Endothelial cell (in vitro differentiated cells): ENCODE data around the gene TSSK6. TPM values are rescaled to one million over a fixed set of nuclear protein-coding genes. Genes with fewer than 3 reads are reported as not detected.
A peak's percentile ranks its signal among the peaks of the same experiment; 100 is the strongest.

Source experiments
- DNase-seq: peaks from one replicate; pipeline ENCODE4 v3.0.0; 2021; ENCODE audit warnings: low spot score
- H3K27ac Mint-ChIP-seq: one replicate; pipeline ENCODE4 v1.8.0; 2021; ENCODE audit warnings: mixed read lengths, inconsistent platforms; ENCODE audit not compliant: unreplicated experiment
- H3K27me3 Mint-ChIP-seq: one replicate; pipeline ENCODE4 v1.8.0; 2021; ENCODE audit warnings: mild to moderate bottlenecking, moderate library complexity, mixed read lengths, inconsistent platforms; ENCODE audit not compliant: unreplicated experiment
- H3K36me3 Mint-ChIP-seq: one replicate; pipeline ENCODE4 v1.8.0; 2021; ENCODE audit warnings: mild to moderate bottlenecking, low read depth, mixed read lengths, inconsistent platforms; ENCODE audit not compliant: unreplicated experiment
- H3K4me1 Mint-ChIP-seq: one replicate; pipeline ENCODE4 v1.8.0; 2021; ENCODE audit warnings: mild to moderate bottlenecking, mixed read lengths, inconsistent platforms; ENCODE audit not compliant: unreplicated experiment
- H3K4me3 Mint-ChIP-seq: one replicate; pipeline ENCODE4 v1.8.0; 2021; ENCODE audit warnings: mild to moderate bottlenecking, mixed read lengths, inconsistent platforms; ENCODE audit not compliant: unreplicated experiment
- H3K9me3 Mint-ChIP-seq: one replicate; pipeline ENCODE4 v1.8.0; 2021; ENCODE audit warnings: mixed read lengths, inconsistent platforms; ENCODE audit not compliant: unreplicated experiment
- total RNA-seq: library from RNA; stranded (reverse); fragmentation: NEBNext Ultra II Directional; extraction: Animal tissue kit (Norgen Biotek cat#: 25700); gene quantifications from one replicate; pipeline ENCODE4 v1.2.1, GENCODE V29; 2021; ENCODE audit not compliant: unreplicated experiment
- TF ChIP-seq, protein P1 (sequence below): fragments of 200-600 bp; sonication (generic); IDR thresholded peaks from one replicate; pipeline ENCODE4 v1.5.0; 2021; ENCODE audit warnings: antibody characterized with exemption; ENCODE audit not compliant: unreplicated experiment

Gene TSSK6
- total RNA-seq, 1 donor from 2014 or later: 2.7 TPM

GRCh38 chr19:19538061-19538784 is 22.9 kb upstream of the TSSK6 start, which contains the start of gene CILP2:
Gene CILP2 (plus strand): TSS chr19:19538265. CDS start chr19:19538350, 85 bp downstream.
- no peaks in the 10 kb centered on the region for H3K9me3 Mint-ChIP-seq
- H3K36me3 Mint-ChIP-seq: peaks cover 12% of the 10 kb centered on the region
- peaks cover 22% of the 10 kb centered on the region for H3K27me3 Mint-ChIP-seq
- no peaks in the 10 kb centered on the region for H3K4me1 Mint-ChIP-seq
- peak within 1 kb of the TSS; percentile 37 for H3K4me3 Mint-ChIP-seq
- peak; percentile 57 for DNase-seq
- TF ChIP-seq, protein P1, sequence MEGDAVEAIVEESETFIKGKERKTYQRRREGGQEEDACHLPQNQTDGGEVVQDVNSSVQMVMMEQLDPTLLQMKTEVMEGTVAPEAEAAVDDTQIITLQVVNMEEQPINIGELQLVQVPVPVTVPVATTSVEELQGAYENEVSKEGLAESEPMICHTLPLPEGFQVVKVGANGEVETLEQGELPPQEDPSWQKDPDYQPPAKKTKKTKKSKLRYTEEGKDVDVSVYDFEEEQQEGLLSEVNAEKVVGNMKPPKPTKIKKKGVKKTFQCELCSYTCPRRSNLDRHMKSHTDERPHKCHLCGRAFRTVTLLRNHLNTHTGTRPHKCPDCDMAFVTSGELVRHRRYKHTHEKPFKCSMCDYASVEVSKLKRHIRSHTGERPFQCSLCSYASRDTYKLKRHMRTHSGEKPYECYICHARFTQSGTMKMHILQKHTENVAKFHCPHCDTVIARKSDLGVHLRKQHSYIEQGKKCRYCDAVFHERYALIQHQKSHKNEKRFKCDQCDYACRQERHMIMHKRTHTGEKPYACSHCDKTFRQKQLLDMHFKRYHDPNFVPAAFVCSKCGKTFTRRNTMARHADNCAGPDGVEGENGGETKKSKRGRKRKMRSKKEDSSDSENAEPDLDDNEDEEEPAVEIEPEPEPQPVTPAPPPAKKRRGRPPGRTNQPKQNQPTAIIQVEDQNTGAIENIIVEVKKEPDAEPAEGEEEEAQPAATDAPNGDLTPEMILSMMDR: no peak
- no peak within 1 kb of the TSS for H3K27ac Mint-ChIP-seq

DNA sequence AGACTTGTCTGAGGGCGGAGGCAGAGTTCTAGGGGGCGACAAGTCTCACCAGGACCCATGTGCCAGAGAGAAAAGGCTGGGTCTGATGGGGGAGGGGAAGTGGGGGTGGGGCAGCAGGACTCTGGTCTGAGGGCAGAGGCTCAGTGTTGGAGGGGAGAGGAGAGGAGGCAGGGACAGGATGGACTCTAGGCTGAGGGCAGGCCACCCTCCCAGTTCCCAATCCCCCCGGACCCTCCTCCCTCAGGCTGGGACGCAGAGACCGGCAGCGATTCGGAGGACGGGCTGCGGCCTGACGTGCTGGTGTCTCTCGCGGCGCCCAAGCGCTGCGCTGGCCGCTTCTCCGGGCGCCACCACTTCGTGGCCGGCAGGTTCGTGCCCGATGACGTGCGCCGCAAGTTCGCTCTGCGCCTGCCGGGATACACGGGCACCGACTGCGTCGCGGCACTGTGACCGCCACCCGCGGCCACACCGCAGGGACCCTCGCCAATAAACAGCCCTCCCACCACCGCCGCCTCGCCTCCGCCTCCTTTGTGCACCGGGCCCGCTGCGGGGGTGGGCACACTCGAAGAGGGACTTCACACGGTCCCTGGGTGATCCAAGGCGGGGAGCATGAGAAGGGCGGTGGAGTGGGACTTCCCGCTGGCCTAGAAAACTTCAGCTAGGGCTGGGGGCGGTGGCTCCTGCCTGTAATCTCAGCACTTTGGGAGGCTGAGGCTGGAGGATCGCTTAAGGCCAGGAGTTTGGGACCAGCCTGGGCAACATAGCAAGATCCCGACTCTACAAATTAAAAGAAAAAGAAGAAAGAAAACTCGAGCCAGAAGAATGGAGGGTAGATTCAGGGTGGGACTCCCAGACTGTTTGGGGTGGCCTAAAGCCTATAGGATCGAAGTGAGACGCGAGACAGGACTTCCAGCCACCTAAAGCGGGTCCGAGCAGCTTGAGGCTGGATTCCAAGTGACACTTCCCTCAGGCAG is 22.0 kb upstream of the TSSK6 start:
- H3K4me1 Mint-ChIP-seq: no peaks in the 10 kb centered on the region
- H3K9me3 Mint-ChIP-seq: no peaks in the 10 kb centered on the region
- no peak overlapping the region for H3K27ac Mint-ChIP-seq
- DNase-seq: no peak
- H3K27me3 Mint-ChIP-seq: peaks cover 22% of the 10 kb centered on the region
- H3K4me3 Mint-ChIP-seq: peak overlapping the region; percentile 77
- H3K36me3 Mint-ChIP-seq: peaks cover 12% of the 10 kb centered on the region
- TF ChIP-seq, protein P1: no peak

DNA sequence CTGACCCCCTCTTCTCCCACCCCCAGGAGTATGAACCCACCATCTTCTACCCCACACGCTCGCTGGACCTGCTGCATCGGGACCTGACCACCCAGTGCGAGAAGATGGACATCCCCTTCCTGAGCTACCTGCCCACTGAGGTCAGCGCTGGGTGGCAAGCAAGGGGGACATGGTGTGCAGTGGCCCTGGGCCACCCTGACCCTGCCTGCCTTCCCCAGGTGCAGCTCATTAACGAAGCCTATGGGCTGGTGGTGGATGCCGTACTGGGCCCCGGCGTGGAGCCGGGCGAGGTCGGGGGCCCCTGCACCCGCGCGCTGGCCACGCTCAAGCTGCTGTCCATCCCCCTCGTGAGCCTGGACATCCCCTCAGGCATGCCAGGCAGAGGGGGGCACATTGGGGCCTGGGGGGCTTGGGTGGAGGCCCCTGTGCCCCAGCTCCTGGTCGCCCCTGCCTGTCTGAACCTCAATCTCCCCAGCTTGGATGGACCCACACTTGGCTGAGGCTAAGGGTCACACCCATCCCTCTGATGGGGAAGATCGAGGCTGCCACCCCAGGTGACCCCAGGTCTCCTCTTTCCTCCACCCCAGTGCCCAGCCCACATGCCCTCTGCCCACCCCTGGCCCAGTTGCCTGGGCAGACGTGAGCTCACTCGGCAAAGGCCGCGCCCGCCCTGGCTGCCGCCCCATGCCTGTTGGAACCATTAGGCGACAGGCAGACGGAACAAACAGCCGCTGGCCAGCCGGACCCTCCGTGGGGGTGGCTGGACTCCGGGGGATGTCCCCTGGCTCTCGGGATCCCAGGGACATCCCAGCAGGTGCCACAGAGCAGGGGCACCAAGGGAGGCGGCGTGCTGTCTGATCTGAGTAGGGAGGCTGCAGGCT is 20.2 kb upstream of the TSSK6 start:
- H3K9me3 Mint-ChIP-seq: no peaks in the 10 kb centered on the region

GRCh38 chr19:19534556-19535265 is 19.4 kb upstream of the TSSK6 start:
- H3K4me3 Mint-ChIP-seq: peak overlapping the region; percentile 6

More for the DNA sequence above, 20.2 kb upstream of the TSSK6 start:
- H3K27me3 Mint-ChIP-seq: peaks cover 24% of the 10 kb centered on the region
- DNase-seq: no peak
- no peak overlapping the region for H3K4me3 Mint-ChIP-seq
- H3K27ac Mint-ChIP-seq: no peak overlapping the region
- H3K4me1 Mint-ChIP-seq: peaks cover 2% of the 10 kb centered on the region
- H3K36me3 Mint-ChIP-seq: peaks cover 12% of the 10 kb centered on the region
- TF ChIP-seq, protein P1: no peak

More at GRCh38 chr19:19534556-19535265, 19.4 kb upstream of the TSSK6 start:
- TF ChIP-seq, protein P1: no peak
- Mint-ChIP-seq H3K4me1 (peaks cover 2% of the 10 kb centered on the region), H3K27ac (no peak overlapping the region), H3K27me3 (peaks cover 26% of the 10 kb centered on the region), H3K9me3 (no peaks in the 10 kb centered on the region), H3K36me3 (peaks cover 12% of the 10 kb centered on the region)
- no peak for DNase-seq
